Measurements from ENCODE around the gene LYPD6B. TPM values are rescaled to one million over a fixed set of nuclear protein-coding genes. Genes with fewer than 3 reads are reported as not detected.
A peak's percentile ranks its signal among the peaks of the same experiment; 100 is the strongest.

LYPD6B gene
- polyA plus RNA-seq, 1 of the 3 experiments (the other 2 are of a cell fraction), result 18.2 TPM

GRCh38 chr2:149183187-149183586, 144.7 kb downstream of the LYPD6B start:
- TF ChIP-seq MXI1 (IDR thresholded peaks at IDR 0.05; ENCODE audit: low read depth, low read length) (no peak), REST (IDR thresholded peaks at IDR 0.05; ENCODE audit: low read depth, low read length) (no peak), MAX (IDR thresholded peaks at IDR 0.05; ENCODE audit: low read depth) (no peak), NFIC (IDR thresholded peaks at IDR 0.05; ENCODE audit: borderline replicate concordance) (no peak), FOXM1 (IDR thresholded peaks at IDR 0.05; ENCODE audit: low read depth) (no peak), JUND (IDR thresholded peaks at IDR 0.05) (no peak)
- H3K27ac ChIP-seq (ENCODE audit: low read depth in 2 of 2, low read length in 1 of 2), result no peak overlapping the region
- H4K20me1 ChIP-seq (ENCODE audit: insufficient read depth), result no peaks in the 10 kb centered on the region
- no peak overlapping the region for H3K4me2 ChIP-seq
- no peak overlapping the region for H2AFZ ChIP-seq (ENCODE audit: low read depth)
- ChIA-PET POLR2A (no interaction called here), CTCF (interaction anchor here (0.9 kb wide), 1 partner anchor 11 kb away, joined by 3 read pairs; no protein-coding TSS in a partner anchor)
- 90% methylated on average over 1 of the region's 1 CpG for WGBS (ENCODE audit: low lambda C conversion rate)
- H3K4me1 ChIP-seq (ENCODE audit: control insufficient read depth in 1 of 2, insufficient read depth in 2 of 2, low read depth in 1 of 2, low read length in 1 of 2), result peaks cover 0 to 18% of the 10 kb centered on the region in 2 experiments; a peak in 1 of 4 replicates
- no peaks in the 10 kb centered on the region for H3K27me3 ChIP-seq (ENCODE audit: insufficient read depth)
- no peaks in the 10 kb centered on the region for H3K9me2 ChIP-seq
- no peaks in the 10 kb centered on the region for H3K79me2 ChIP-seq (ENCODE audit: insufficient read depth)
- H3K9me3 ChIP-seq, result no peaks in the 10 kb centered on the region
- no peaks in the 10 kb centered on the region for H3K36me3 ChIP-seq (replicated peaks in 1 of 2; ENCODE audit: control insufficient read depth in 1 of 2, insufficient read depth in 2 of 2, low read length in 1 of 2)
- no peak overlapping the region for H3K9ac ChIP-seq
- no peak for DNase-seq
- H3F3A ChIP-seq (replicated peaks; ENCODE audit: insufficient read depth), result no peaks in the 10 kb centered on the region
- H3K4me3 ChIP-seq (ENCODE audit: low read depth in 2 of 2, low read length in 1 of 2), result no peak overlapping the region

- Histone ChIP-seq H3K9me3 (no peaks in the 10 kb centered on the region), H3F3A (replicated peaks; ENCODE audit: insufficient read depth) (no peaks in the 10 kb centered on the region), H3K79me2 (ENCODE audit: insufficient read depth) (no peaks in the 10 kb centered on the region), H2AFZ (ENCODE audit: low read depth) (no peak overlapping the region), H3K9ac (no peak overlapping the region), H3K36me3 (replicated peaks in 1 of 2; ENCODE audit: control insufficient read depth in 1 of 2, insufficient read depth in 2 of 2, low read length in 1 of 2) (no peaks in the 10 kb centered on the region), H3K9me2 (no peaks in the 10 kb centered on the region), H3K4me3 (ENCODE audit: low read depth in 2 of 2, low read length in 1 of 2) (no peak overlapping the region), H3K27me3 (ENCODE audit: insufficient read depth) (no peaks in the 10 kb centered on the region), H3K27ac (ENCODE audit: low read depth in 2 of 2, low read length in 1 of 2) (no peak overlapping the region), H4K20me1 (ENCODE audit: insufficient read depth) (no peaks in the 10 kb centered on the region), H3K4me2 (no peak overlapping the region), H3K4me1 (ENCODE audit: control insufficient read depth in 1 of 2, insufficient read depth in 2 of 2, low read depth in 1 of 2, low read length in 1 of 2) (peaks cover 0 to 18% of the 10 kb centered on the region in 2 experiments; a peak in 1 of 4 replicates)
- ChIA-PET POLR2A (no interaction called here), CTCF (no interaction called here)
- TF ChIP-seq NFIC (IDR thresholded peaks at IDR 0.05; ENCODE audit: borderline replicate concordance) (peak; percentile 33; the same call in 1 of the 2 replicates), FOSL2 (IDR thresholded peaks at IDR 0.05; ENCODE audit: borderline replicate concordance, low read depth) (no peak)
- 78% methylated on average over 2 of the region's 2 CpGs for WGBS (ENCODE audit: low lambda C conversion rate)
- no peak for DNase-seq
Measured at GRCh38 chr2:149184991-149185390, 146.5 kb downstream of the LYPD6B start.

GRCh38 chr2:149185942-149186490, 147.5 kb downstream of the LYPD6B start:
- H3K79me2 ChIP-seq (ENCODE audit: insufficient read depth), result no peaks in the 10 kb centered on the region
- DNase-seq, result no peak
- no peaks in the 10 kb centered on the region for H3K9me3 ChIP-seq
- no peaks in the 10 kb centered on the region for H3K9me2 ChIP-seq
- H3K27ac ChIP-seq (ENCODE audit: low read depth in 2 of 2, low read length in 1 of 2), result no peak overlapping the region
- no peaks in the 10 kb centered on the region for H4K20me1 ChIP-seq (ENCODE audit: insufficient read depth)
- H3F3A ChIP-seq (replicated peaks; ENCODE audit: insufficient read depth), result no peaks in the 10 kb centered on the region
- H3K36me3 ChIP-seq (replicated peaks in 1 of 2; ENCODE audit: control insufficient read depth in 1 of 2, insufficient read depth in 2 of 2, low read length in 1 of 2), result no peaks in the 10 kb centered on the region
- CTCF ChIA-PET, result no interaction called here
- H3K4me3 ChIP-seq (ENCODE audit: low read depth in 2 of 2, low read length in 1 of 2), result no peak overlapping the region
- TF ChIP-seq SIN3A (IDR thresholded peaks at IDR 0.05; ENCODE audit: borderline replicate concordance, low read depth, low read length) (no peak), FOSL2 (IDR thresholded peaks at IDR 0.05; ENCODE audit: borderline replicate concordance, low read depth) (no peak), NRF1 (IDR thresholded peaks at IDR 0.05; ENCODE audit: low read depth, low read length) (no peak), FOXJ3 (CRISPR knock-in tag; IDR thresholded peaks at IDR 0.05) (no peak), SMC3 (IDR thresholded peaks at IDR 0.05; ENCODE audit: low read depth, low read length) (no peak), MEF2A (IDR thresholded peaks at IDR 0.05; ENCODE audit: borderline replicate concordance, low read depth) (no peak), TEAD4 (IDR thresholded peaks at IDR 0.05; ENCODE audit: borderline replicate concordance, insufficient read depth) (no peak)
- POLR2A ChIA-PET, result no interaction called here
- H3K4me2 ChIP-seq, result no peak overlapping the region
- H2AFZ ChIP-seq (ENCODE audit: low read depth), result no peak overlapping the region
- peaks cover 0 to 13% of the 10 kb centered on the region in 2 experiments; a peak in 1 of 4 replicates for H3K4me1 ChIP-seq (ENCODE audit: control insufficient read depth in 1 of 2, insufficient read depth in 2 of 2, low read depth in 1 of 2, low read length in 1 of 2)
- H3K9ac ChIP-seq, result no peak overlapping the region
- H3K27me3 ChIP-seq (ENCODE audit: insufficient read depth), result no peaks in the 10 kb centered on the region
- WGBS (ENCODE audit: low lambda C conversion rate), result 88% methylated on average over 5 of the region's 5 CpGs

Measured in SK-N-SH (cell line).